HG02763 (cell line): ENCODE measurements around the gene ESR2.
"Not testable (repeated sequence)": the region's sequence is repeated elsewhere in the genome, so short reads cannot be mapped to it uniquely, and the experiment has no call there.

Experiments
- ATAC-seq: cut with Tn5 transposase; IDR thresholded peaks from one replicate; pipeline ENCODE4 v1.9.1; 2021; ENCODE audit warnings: mild to moderate bottlenecking, moderate library complexity; ENCODE audit not compliant: unreplicated experiment

The ESR2 gene

DNA sequence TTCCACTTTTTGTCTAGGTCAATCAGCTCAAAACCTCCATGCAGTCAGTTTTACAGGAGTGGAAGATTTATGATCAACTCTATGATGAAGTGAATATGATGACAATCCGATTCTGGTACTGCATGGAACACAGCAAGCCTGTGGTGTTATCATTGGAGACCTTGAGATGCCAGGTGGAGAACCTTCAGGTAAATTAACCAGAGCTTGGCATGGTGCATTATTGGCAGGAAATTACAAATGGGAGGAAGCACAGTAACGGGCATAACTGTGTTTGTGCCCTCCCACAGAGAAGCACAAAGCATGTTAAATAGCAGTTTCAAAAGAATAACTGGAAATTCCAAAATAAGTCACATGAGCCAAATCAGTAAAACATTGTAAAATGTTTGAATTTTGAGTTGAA, 135.6 kb downstream of the ESR2 start:
- no peak for ATAC-seq

GRCh38 chr14:64149921-64150320, 144.2 kb downstream of the ESR2 start:
- no peak for ATAC-seq

- no peak for ATAC-seq
These were observed 146.9 kb downstream of the ESR2 start for GRCh38 chr14:64147126-64147790.

- ATAC-seq: no peak
These were observed 156.4 kb downstream of the ESR2 start for GRCh38 chr14:64137657-64138290.

DNA sequence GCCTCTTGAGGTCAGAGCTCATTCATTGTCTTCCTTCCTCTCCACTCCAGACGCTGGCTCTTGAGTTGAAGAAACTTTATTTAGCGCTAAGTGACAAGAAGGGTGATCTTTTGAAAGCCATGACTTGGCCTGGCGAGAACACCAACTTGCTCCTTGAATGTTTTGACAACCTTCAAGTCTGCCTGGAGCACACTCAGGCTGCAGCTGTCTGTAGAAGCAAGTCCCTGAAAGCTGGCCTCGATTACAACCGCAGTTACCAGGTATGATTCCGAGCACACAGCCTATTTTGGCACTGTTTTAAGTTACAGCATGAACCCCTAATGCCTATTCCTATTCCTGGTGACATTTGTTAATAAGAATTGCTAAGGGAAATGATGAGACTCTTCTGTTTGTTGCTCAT, 167.6 kb downstream of the ESR2 start:
- no peak for ATAC-seq

DNA sequence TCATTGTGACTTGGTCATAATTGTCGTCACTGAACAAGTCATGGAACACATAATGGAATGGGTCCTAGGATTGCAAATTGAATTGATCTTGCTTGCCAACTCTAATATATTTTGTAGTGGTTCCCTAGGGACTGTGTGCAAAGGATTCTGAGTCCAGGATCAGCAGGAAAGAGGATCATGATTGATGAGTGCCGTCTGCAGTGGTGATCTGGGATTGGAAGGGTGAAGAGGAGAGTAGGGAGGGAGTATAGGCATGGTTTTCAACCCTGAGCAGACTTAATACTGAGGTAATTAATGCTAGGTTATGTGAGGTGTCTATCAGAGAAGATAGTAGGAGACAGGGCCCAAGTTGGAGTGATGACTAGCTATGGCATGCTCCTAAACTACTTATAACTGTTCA, 168.9 kb downstream of the ESR2 start:
- ATAC-seq: no peak

DNA sequence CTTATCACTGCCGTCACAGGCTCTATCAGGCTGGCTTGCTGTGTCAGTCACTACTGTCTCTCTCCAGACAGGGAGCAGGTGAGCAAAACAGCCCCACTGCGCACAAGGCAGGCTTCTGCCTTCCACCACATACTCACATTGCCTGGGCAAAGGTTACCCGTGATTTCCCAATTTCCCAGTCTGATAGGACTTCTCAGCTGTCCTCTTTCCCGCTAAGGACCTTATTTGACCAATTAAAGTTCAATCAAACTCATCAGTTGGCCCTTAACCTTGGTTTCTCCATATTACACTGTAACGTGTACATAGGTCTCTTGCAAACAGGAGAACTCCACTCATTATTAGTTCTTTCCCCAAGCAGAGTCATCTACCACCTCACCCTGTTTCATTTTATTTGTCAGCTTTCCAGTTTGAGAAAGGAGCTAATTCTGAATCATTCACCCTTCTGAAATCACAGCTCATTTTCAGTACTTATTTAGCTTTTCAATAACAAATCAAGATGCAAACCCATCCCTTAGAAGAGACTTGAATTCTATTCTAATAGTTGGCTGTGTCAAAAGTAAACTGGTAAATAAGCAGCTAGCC, 170.8 kb downstream of the ESR2 start:
- ATAC-seq: no peak

GRCh38 chr14:64119980-64120379, 174.2 kb downstream of the ESR2 start:
- ATAC-seq: no peak

- ATAC-seq: no peak
These were observed 174.7 kb downstream of the ESR2 start for GRCh38 chr14:64119500-64119899.

- no peak for ATAC-seq
These were observed 175.3 kb downstream of the ESR2 start for GRCh38 chr14:64118892-64119291.

GRCh38 chr14:64118403-64118742, 175.8 kb downstream of the ESR2 start:
- ATAC-seq: not testable (repeated sequence)

- no peak for ATAC-seq
These were observed 176.3 kb downstream of the ESR2 start for GRCh38 chr14:64117671-64118402.

DNA sequence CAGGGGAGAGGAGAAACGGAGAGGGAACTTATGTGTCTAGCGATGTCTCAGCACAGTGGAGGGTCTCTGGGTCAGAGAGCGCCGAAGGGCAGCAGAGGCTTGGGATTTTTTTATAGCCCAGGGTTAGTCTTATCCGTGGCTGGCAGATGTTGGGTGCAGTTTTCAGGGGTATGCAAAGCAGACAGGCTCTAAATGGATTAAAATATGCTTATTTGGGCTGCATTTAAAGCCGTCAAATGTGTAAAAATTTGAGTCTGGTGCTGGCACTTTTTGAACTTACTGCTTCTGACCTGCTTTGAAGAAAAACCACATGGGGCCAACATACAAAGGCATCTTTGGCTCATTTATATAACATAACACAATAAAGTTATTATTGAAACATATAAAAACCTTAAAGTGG, 178.8 kb downstream of the ESR2 start:
- no peak for ATAC-seq

DNA sequence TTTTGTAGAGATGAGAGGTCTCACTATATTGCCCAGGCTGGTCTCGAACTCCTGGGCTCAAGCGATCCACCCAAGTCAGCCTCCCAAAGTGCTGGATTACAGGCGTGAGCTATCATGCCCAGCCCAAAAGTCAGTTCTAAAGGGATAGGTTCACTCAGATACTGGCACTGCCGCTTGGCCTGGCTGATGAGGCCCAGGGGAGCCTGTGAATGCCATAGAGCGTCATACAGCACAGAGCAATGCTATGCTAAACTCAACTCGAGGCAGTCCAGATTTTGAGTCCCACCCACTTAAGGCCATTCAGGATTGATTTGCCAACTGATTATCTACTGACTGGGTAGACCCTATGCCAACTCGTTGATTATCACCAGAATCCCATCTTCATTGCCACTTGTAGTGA, 179.4 kb downstream of the ESR2 start:
- ATAC-seq: no peak

GRCh38 chr14:64114166-64114565, 180.0 kb downstream of the ESR2 start:
- ATAC-seq: no peak

DNA sequence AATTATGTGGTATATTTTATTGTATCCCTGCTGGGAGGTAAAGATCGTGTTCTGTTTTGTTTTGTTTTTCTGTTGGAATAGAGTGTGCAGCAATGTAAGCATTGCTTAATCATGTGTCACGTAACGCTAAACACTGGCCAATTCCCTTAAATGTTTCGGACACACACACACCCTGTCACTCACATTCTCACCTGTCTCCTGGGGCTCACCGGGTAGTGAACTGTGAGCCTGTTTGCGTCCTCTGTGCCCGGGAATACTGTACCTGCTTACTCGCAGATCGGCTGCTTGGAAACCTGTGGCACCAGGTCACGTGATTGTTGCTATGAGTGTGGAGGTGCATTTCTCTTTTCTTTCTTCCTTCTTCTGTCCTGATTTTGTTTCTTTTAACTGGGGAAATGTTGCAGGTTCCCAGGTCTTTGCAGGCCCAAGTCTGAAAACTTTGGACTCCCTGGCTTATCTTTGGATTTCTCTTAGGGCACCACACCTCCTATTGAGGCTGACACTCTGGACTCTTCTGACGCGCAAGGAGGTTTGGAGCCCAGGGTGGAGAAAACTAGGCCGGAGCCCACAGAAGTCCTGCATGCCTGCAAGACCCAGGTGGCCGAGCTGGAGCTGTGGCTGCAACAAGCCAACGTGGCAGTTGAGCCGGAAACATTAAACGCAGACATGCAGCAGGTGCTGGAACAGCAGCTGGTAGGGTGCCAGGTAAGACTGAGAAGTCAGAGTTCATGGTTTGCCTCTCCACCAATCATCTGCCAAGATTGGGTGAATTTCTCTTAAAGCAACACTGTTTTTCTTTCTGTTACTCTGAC, 181.1 kb downstream of the ESR2 start:
- ATAC-seq: no peak

GRCh38 chr14:64110802-64111201, 183.4 kb downstream of the ESR2 start:
- ATAC-seq: no peak

- no peak for ATAC-seq
These were observed 184.2 kb downstream of the ESR2 start for GRCh38 chr14:64109819-64110554.

DNA sequence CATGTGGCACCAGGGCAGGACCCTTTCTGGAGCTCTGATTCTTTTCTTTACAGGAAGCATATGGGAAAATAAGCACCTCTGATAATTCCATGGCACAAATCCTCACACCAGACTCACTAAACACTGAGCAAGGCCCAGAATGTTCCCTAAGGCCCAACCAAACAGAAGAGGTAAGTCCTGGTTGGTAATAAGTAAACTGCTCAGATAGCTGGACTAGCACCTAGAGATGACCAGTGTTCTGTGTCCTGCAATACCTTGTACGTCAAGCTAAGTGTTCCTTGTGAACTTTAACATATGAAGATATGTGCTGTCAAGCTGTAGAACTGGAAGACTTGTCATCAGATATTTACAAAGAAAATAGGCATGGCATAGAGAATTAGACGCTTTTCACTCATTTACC, 186.7 kb downstream of the ESR2 start:
- ATAC-seq: no peak

- no peak for ATAC-seq
These were observed 196.1 kb downstream of the ESR2 start for GRCh38 chr14:64098120-64098519.
